GM10266 (cell line): ENCODE measurements around the gene ZFYVE26.

Source experiments
- DNase-seq: peaks from one replicate; pipeline ENCODE4 v3.0.0; 2012; ENCODE audit errors: extremely low spot score
- TF ChIP-seq, protein P1 (sequence below): IDR thresholded peaks from 2 replicates; pipeline ENCODE4 v1.5.1; 2012; ENCODE audit warnings: mild to moderate bottlenecking, low read depth; ENCODE audit not compliant: control insufficient read depth, insufficient read depth; ENCODE audit errors: missing control alignments

ZFYVE26 gene

DNA sequence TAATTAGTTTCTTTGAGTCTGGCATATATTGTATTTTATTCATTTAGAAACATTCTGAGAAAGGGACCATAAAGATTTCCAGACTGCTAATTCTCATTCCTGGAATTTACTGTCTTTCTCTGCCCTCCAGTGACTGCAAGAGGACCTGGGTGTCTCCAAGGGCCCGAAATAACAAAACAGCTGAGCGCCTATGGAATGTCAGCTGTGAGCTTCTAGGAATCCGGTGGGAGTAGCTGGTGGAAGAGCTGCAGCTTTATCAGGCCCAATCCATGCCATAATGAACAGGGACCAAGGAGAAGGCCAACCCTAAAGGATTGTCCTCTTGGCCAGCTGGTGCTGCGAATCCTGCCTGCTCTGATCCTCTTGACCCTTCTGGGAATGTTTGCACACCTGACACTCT, 82.8 kb downstream of the ZFYVE26 start:
- TF ChIP-seq, protein P1, sequence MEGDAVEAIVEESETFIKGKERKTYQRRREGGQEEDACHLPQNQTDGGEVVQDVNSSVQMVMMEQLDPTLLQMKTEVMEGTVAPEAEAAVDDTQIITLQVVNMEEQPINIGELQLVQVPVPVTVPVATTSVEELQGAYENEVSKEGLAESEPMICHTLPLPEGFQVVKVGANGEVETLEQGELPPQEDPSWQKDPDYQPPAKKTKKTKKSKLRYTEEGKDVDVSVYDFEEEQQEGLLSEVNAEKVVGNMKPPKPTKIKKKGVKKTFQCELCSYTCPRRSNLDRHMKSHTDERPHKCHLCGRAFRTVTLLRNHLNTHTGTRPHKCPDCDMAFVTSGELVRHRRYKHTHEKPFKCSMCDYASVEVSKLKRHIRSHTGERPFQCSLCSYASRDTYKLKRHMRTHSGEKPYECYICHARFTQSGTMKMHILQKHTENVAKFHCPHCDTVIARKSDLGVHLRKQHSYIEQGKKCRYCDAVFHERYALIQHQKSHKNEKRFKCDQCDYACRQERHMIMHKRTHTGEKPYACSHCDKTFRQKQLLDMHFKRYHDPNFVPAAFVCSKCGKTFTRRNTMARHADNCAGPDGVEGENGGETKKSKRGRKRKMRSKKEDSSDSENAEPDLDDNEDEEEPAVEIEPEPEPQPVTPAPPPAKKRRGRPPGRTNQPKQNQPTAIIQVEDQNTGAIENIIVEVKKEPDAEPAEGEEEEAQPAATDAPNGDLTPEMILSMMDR, result no peak

DNA sequence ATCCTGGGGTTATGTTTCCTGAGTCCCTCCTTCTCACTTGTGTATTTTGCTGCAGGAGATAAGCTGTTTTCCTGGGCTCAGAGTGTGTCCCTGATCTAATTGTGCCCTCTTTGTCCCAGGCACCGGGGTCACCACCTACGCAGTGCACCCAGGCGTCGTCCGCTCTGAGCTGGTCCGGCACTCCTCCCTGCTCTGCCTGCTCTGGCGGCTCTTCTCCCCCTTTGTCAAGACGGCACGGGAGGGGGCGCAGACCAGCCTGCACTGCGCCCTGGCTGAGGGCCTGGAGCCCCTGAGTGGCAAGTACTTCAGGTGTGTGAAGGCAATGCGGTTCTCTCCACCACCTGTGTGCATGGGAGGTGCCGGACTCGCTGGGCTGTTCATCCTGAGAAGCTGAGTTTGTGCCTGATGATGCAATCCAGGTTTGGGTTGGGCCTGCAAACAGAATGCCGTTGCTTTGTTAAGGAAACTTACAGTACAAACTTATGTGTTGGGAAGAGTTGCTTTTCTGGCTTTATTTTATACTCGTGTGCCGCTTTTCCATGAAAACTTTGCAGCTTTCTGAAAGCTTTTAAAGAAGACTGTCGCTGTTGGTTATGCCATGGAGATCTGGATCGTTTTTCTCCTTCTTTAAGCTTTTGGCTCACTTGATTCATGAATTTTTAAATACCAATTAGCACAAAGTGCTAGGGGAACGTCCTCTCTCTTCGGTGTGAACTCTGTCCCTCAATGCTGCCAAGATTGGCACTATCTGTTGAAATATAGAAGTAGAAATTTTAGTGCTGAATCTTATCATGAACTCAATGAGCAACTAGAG, 87.1 kb downstream of the ZFYVE26 start:
- DNase-seq, result no peak
- TF ChIP-seq, protein P1, result no peak

More for the DNA sequence above, 82.8 kb downstream of the ZFYVE26 start:
- no peak for DNase-seq

DNA sequence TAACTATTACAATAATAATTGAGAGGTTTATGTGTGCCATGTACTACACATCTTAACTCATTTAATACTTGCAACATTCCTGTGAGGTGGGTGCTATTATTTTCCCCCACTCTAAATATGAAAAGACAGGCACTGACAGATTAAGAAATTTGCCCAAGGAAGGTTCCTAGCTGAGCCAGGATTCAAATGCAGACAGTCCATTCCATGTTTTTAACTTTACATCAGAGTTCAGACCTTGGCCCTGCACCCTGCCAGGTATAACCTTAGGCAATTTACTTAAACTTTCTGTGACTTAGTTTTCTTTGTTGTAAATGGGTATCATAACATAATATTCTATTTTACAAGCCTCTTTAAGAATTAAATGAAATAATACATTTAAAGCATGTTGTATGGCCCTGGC, 88.1 kb downstream of the ZFYVE26 start:
- no peak for DNase-seq
- TF ChIP-seq, protein P1, result no peak

DNA sequence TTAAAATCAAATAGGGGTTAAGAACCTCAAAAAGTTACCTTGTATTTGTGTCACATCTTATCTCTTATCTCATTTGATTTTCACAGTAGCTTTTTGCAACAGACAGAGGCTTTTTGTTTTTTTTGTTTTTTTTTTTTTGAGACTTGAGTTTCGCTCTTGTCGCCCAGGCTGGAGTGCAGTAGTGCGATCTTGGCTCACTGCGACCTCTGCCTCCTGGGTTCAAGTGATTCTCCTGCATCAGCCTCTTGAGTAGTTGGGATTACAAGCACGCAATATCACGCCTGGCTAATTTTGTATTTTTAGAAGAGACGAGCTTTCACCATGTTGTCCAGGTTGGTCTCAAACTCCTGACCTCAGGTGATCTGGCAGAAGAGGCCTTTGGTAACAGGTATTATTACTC, 89.0 kb downstream of the ZFYVE26 start:
- DNase-seq, result no peak
- TF ChIP-seq, protein P1, result no peak

DNA sequence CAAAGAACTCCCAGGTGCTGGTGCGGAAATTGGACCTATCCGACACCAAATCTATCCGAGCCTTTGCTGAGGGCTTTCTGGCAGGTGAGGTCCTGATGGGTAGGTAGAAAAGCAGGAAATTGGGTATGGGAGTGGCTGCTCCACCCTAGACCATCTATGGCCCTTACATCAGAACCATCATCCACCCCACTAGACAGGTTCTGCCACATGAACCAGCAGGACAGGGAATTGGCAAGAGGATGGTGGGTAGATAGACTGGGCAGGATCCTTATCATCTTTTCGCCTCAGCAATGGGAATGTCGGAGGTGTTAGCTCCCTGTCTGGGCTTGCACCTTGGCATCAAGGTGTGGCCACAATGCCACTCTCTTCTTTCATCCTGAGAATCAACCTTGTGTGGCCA, 91.2 kb downstream of the ZFYVE26 start:
- no peak for DNase-seq

DNA sequence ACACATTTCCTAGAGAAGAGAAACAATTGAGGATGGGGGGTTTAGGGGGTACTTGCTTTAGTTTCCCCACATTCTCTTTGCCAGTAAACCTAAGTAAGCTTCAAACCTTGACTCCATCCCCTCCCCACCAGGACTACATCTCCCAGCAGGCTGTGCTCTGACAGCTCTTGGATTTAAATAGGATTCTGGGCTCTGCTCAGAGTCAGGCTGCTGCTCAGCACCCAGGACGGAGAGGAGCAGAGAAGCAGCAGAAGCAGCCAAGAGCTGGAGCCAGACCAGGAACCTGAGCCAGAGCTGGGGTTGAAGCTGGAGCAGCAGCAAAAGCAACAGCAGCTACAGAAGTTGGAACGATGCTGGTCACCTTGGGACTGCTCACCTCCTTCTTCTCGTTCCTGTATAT, 94.1 kb downstream of the ZFYVE26 start:
- DNase-seq, result no peak
- TF ChIP-seq, protein P1, result no peak

More for the DNA sequence above, 91.2 kb downstream of the ZFYVE26 start:
- TF ChIP-seq, protein P1, result no peak

DNA sequence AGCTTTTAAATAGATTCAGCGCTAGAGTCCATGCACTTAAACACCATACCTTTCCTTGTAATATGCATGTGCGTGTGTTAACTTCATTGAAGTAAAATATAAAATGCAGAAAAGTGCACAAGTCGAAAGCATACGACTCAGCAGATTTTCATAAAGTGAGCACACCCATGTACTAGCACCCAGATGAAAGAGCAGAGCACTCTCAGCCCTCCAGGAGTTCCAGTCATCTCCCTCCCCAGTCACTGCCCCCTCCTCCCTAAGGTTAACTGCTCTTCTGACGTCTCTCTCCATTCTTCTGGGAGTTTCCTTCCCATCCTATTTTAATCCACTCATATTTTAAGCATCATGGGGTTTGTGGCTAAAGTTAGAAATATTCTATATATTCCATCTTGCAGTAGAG, 94.5 kb downstream of the ZFYVE26 start:
- TF ChIP-seq, protein P1, result no peak
- DNase-seq, result no peak
